Measurements from ENCODE around the gene MKRN2OS. TPM values are rescaled to one million over a fixed set of nuclear protein-coding genes. Genes with fewer than 3 reads are reported as not detected.
"Not testable (repeated sequence)": the region's sequence is repeated elsewhere in the genome, so short reads cannot be mapped to it uniquely, and the experiment has no call there.

Gene MKRN2OS
- polyA plus RNA-seq, 2 of the 4 experiments (the other 2 are of a cell fraction), result not detected

DNA sequence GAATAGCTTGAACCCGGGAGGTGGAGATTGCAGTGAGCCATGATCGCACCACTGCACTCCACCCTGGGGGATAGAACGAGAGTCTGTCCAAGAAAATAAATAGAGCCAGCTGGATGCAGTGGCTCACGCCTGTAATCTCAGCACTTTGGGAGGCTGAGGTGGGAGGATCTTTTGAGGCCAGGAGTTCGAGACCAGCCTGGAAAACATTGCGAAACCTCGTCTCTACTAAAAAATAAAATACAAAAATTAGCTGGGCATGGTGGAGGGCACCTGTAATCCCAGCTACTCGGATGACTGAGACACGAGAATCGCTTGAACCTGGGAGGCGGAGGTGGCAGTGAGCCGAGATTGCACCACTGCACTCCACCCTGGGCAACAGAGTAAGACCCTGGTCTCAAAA lies 1.8 kb downstream of the MKRN2OS start:
- H3K27ac ChIP-seq; H3K4me2 ChIP-seq; FAIRE-seq; DNase-seq (ENCODE audit: low read depth in 1 of 2, low spot score in 1 of 2); ATAC-seq; H3K9me3 ChIP-seq; H3K4me1 ChIP-seq; H3K4me3 ChIP-seq: not testable (repeated sequence)
- CTCF ChIA-PET, result interaction anchor here (0.6 to 1.5 kb wide), 3 partner anchors 64 to 1581 kb away, joined by 3 to 4 read pairs (median 4); no protein-coding TSS in a partner anchor
- TF ChIP-seq CEBPB (IDR thresholded peaks at IDR 0.05), result peak; percentile 37 to 40; a peak in 2 of 4 replicates
- POLR2A ChIA-PET, result interaction anchor here (0.7 kb wide), 1 partner anchor 36 kb away, joined by 4 read pairs; no protein-coding TSS in a partner anchor
- WGBS (ENCODE audit: missing lambda C conversion rate), result 91% methylated on average over 12 of the region's 12 CpGs

DNA sequence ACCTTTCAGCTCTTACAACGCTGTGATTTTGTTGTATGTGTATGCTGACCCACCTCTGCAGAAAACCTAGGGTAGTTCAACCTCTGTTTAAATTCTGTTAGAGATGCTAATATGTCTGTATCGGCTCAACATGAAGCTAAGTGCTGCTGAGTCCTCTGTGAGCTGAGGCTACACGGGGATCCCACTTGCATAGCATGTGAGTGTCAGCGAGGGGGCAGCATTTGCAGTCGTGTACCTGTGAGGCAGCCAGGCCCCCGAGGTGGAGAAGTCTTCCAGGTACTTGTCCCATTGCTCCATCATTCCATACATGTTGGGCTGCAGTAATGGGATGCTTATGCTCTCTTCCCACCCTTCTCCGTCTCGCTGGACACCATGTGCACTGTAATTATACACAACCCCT lies 3.7 kb downstream of the MKRN2OS start:
- Histone ChIP-seq H3K27ac (no peak overlapping the region), H3K4me3 (no peak overlapping the region), H3K9me3 (no peaks in the 10 kb centered on the region), H3K4me2 (no peak overlapping the region), H3K4me1 (no peaks in the 10 kb centered on the region)
- ChIA-PET POLR2A (no interaction called here), CTCF (interaction anchor here (1.1 kb wide), 1 partner anchor 406 kb away, joined by 3 read pairs; no protein-coding TSS in a partner anchor)
- WGBS (ENCODE audit: missing lambda C conversion rate), result 82% methylated on average over 8 of the region's 8 CpGs
- ATAC-seq (peak; percentile 51 to 71; a peak in 2 of 6 replicates), DNase-seq (ENCODE audit: low read depth in 1 of 2, low spot score in 1 of 2) (no peak), FAIRE-seq (no peak)
- TF ChIP-seq EHF (CRISPR knock-in tag; IDR thresholded peaks at IDR 0.05), result no peak
- no peak for TF ChIP-seq MYC (IDR thresholded peaks at IDR 0.05; ENCODE audit: borderline replicate concordance, low read length)
- TF ChIP-seq NFE2L2 (conservative IDR thresholded peaks at IDR 0.05; ENCODE audit: low read length), result no peak
- TF ChIP-seq, protein P1, sequence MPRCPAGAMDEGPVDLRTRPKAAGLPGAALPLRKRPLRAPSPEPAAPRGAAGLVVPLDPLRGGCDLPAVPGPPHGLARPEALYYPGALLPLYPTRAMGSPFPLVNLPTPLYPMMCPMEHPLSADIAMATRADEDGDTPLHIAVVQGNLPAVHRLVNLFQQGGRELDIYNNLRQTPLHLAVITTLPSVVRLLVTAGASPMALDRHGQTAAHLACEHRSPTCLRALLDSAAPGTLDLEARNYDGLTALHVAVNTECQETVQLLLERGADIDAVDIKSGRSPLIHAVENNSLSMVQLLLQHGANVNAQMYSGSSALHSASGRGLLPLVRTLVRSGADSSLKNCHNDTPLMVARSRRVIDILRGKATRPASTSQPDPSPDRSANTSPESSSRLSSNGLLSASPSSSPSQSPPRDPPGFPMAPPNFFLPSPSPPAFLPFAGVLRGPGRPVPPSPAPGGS (IDR thresholded peaks at IDR 0.05), result no peak
- TF ChIP-seq KDM1A (IDR thresholded peaks at IDR 0.05; ENCODE audit: low read depth), result no peak
- TF ChIP-seq, protein P2, sequence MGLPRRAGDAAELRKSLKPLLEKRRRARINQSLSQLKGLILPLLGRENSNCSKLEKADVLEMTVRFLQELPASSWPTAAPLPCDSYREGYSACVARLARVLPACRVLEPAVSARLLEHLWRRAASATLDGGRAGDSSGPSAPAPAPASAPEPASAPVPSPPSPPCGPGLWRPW (IDR thresholded peaks at IDR 0.05), result no peak
- TF ChIP-seq RCOR1 (IDR thresholded peaks at IDR 0.05; ENCODE audit: low read depth, low read length), result no peak
- no peak for TF ChIP-seq CBX2 (IDR thresholded peaks at IDR 0.05; ENCODE audit: borderline replicate concordance, low read depth)
- TF ChIP-seq TFCP2L1 (CRISPR knock-in tag; IDR thresholded peaks at IDR 0.05), result no peak
- TF ChIP-seq CBX8 (IDR thresholded peaks at IDR 0.05), result no peak
- TF ChIP-seq, protein P3, sequence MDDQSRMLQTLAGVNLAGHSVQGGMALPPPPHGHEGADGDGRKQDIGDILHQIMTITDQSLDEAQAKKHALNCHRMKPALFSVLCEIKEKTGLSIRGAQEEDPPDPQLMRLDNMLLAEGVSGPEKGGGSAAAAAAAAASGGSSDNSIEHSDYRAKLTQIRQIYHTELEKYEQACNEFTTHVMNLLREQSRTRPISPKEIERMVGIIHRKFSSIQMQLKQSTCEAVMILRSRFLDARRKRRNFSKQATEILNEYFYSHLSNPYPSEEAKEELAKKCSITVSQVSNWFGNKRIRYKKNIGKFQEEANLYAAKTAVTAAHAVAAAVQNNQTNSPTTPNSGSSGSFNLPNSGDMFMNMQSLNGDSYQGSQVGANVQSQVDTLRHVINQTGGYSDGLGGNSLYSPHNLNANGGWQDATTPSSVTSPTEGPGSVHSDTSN (IDR thresholded peaks at IDR 0.05), result no peak

DNA sequence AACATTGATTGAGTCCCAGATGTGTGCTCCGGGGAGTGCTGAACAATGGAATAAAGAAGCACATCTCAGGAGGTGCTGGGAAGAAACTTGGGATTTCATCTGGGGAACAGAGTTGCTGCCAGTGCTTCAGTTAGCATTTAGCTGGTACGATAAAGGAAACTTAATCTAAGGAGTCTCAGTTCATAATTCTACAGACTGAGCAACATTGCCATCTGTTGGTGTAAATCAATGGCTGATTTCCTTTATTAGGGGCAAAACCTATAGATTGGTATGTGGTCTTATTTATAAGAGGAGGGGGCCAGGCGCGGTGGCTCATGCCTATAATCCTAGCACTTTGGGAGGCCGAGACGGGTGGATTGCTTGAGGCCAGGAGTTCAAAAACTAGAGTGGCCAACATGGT lies 8.9 kb downstream of the MKRN2OS start:
- CTCF ChIA-PET, result interaction anchor here (0.6 to 2.1 kb wide), 8 partner anchors 9 to 401 kb away, joined by 3 to 5 read pairs (median 4); partner anchors contain the start of genes MKRN2OS and TSEN2
- POLR2A ChIA-PET, result no interaction called here
- 95% methylated on average over 6 of the region's 6 CpGs for WGBS (ENCODE audit: missing lambda C conversion rate)
- Histone ChIP-seq H3K9me3 (no peaks in the 10 kb centered on the region), H3K4me2 (no peak overlapping the region), H3K4me1 (no peaks in the 10 kb centered on the region), H3K4me3 (no peak overlapping the region), H3K27ac (no peak overlapping the region)
- TF ChIP-seq RAD21 (conservative IDR thresholded peaks at IDR 0.05 in 1 of 2, IDR thresholded peaks at IDR 0.05 in 1 of 2), result peak in 1 of 2 experiments; percentile 41; a peak in 1 of 5 replicates
- TF ChIP-seq POLR2AphosphoS2 (conservative IDR thresholded peaks at IDR 0.05; ENCODE audit: low read length), result no peak
- FAIRE-seq, result no peak
- no peak for DNase-seq (ENCODE audit: low read depth in 1 of 2, low spot score in 1 of 2)
- ATAC-seq, result no peak

DNA sequence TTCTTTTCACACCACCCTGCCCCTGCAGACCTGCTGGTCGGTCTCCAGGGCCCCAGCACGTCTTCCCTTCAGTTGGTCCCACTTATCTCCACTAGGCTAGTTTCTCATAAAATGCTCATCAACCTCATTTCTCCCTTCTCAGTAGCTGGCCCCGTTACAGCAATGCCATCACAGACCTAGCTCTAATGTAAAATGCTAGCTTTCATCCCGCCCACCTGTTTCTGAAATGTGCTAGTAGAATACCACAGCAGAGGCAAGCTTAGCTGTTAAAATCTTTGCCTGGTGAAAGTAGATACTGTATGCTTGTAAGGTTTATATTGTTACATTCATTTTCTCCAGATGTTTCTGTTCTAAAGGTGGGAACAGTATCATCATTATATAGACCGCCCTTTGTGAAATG lies 13.1 kb downstream of the MKRN2OS start:
- WGBS (ENCODE audit: missing lambda C conversion rate), result 95% methylated on average over 5 of the region's 5 CpGs
- TF ChIP-seq NR3C1 (IDR thresholded peaks at IDR 0.05) (no peak), RAD21 (conservative IDR thresholded peaks at IDR 0.05 in 1 of 2, IDR thresholded peaks at IDR 0.05 in 1 of 2) (no peak), JUN (IDR thresholded peaks at IDR 0.05) (no peak), CHD2 (IDR thresholded peaks at IDR 0.05; ENCODE audit: low read length, partially characterized antibody) (no peak), PHF8 (IDR thresholded peaks at IDR 0.05; ENCODE audit: borderline replicate concordance, low read depth) (no peak), FOXS1 (CRISPR knock-in tag; IDR thresholded peaks at IDR 0.05) (no peak)
- TF ChIP-seq, protein P4, sequence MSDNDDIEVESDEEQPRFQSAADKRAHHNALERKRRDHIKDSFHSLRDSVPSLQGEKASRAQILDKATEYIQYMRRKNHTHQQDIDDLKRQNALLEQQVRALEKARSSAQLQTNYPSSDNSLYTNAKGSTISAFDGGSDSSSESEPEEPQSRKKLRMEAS (IDR thresholded peaks at IDR 0.05), result no peak
- CTCF ChIA-PET, result interaction anchor here (1.0 to 1.3 kb wide), 2 partner anchors 11 to 19 kb away, joined by 3 read pairs; no protein-coding TSS in a partner anchor

More for the DNA sequence above, 13.1 kb downstream of the MKRN2OS start:
- ATAC-seq (no peak), DNase-seq (ENCODE audit: low read depth in 1 of 2, low spot score in 1 of 2) (no peak), FAIRE-seq (no peak)
- POLR2A ChIA-PET, result no interaction called here
- Histone ChIP-seq H3K4me3 (no peak overlapping the region), H3K4me1 (no peaks in the 10 kb centered on the region), H3K9me3 (no peaks in the 10 kb centered on the region), H3K27ac (no peak overlapping the region), H3K4me2 (no peak overlapping the region)

All from A549 (cell line).